HL-60/S4 treated with phorbol 12-myristate 13-acetate at 8.2 ng/mL for 4 days and 3 days (cell line): ENCODE data around the gene IL1RL2.

Source experiments
- in situ Hi-C: fragments of 300-500 bp; cut with MboI; formaldehyde crosslinking; loops from 2 replicates; pipeline ENCODE4 v1.15.0; 2022; ENCODE audit warnings: low sequenced_read_pairs

The IL1RL2 gene

DNA sequence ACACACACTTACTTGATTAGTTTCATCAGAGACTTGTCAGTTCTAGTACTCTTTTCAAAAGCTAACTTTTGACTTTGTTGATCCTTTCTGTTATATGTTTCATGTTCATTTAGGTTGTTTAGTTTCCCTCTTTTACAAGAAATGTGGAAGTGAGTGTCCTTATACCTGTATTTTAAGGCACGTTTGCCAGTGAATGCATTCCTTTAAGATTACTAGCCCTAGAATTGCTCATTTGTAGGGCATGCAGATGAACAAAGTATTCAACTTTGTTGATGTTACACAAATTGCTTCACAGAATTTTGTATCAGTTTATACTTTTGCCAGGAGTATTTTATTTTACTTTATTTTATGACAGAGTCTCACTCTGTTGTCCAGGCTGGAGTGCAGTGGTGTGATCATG lies 6.3 kb downstream of the IL1RL2 start:
- in situ Hi-C loops, result no loop called here

DNA sequence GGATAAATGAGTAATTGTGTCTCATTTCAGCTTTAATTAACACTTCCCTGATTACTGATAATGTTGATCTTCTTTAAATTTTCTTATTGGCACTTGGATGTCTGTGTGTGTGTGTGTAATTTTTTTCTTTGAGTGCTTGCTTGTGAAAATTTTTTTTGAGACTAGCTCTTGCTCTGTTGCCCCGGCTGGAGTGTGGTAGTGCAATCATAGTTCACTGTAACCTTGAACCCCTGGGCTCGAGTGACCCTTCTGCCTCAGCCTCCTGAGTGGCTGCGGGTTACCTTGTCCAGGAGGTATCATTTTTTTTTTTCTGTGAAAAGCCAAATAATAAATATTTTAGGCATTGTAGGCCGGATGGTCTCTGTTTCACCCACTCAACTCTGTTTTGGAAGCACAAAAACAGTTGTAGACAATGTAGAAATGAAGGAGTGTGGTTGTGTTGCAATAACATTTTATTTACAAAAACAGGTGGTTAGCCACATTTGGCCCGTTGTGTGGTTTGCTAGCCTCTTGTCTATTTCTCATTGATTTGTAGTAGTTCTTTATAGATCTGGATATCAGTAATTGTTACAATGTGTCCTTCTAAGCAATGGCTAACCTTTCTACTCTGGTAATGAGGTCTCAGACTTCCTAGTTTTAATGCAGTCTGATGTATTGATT lies 7.9 kb downstream of the IL1RL2 start:
- in situ Hi-C loops, result no loop called here

DNA sequence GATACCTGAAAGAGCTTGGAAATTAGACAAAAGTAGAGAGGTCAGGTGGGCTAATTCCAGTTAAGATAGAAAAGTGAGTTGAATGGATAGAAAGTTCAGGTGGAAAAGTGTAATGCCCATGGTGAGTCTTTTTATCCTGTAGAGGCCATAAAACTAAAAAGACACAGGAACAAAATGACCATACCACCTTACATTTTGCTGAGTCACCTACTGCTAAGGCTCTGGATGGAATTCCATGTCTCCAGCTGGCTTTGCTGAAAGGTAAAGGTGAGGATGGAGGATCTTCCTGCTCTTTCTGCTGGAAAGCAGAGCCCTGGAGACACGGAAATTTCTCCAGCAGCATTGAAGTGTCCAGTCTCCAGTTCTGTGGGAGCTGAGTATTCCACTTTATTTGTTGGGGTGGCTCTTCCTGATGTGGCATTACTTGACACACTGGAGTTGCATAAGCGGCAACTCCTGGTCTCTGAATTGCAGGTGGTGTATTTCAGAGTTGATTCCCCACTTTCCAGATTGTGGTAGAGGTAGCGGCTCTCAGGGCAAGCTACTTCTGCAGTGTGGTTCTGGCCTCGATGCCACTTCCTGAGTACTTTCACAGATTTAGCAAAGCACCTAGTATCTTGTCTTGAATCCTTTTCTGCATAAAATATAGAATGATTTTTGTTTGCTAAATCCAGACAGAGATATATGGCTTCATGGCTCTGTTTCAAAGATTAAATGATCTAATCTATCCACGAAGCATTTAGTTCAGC lies 10.7 kb downstream of the IL1RL2 start:
- in situ Hi-C loops, result no loop called here

DNA sequence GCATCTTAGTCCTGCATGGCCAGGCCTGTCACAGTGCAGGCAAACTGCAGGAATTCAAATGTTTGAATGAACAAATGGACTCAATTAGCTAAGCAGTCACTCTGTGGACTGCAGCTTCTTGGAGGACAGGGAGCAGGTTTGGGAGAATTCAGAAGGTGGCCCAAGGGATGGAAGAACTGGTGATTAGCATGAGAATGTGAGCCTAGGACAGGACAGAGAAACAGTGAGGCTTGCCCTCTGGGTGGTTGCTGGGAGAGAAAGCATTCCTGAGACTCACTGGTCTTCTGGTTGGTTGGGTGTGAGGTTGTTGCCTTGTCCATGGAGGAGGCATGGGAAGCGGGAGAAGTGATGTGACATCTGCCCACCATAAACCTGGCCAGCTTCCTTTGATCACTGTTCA lies 13.7 kb downstream of the IL1RL2 start:
- in situ Hi-C loops, result no loop called here

DNA sequence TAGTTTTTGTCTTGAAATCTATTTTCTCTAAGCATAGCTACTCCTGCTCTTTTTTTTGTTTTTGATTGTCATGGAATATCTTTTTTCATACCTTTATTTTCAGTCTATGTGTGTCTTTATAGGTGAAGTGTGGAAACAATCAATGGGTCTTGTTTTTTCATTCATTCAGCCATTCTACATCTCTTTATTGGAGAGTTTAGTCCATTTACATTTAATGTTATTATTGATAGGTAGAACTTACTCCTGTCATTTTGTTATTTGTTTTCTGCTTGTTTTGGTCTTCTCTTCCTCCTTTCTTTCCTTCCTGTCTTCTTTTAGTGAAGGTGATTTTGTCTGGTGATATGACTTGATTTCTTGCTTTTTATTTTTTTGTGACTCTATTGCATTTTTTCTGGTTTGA lies 17.8 kb downstream of the IL1RL2 start:
- in situ Hi-C loops, result no loop called here

DNA sequence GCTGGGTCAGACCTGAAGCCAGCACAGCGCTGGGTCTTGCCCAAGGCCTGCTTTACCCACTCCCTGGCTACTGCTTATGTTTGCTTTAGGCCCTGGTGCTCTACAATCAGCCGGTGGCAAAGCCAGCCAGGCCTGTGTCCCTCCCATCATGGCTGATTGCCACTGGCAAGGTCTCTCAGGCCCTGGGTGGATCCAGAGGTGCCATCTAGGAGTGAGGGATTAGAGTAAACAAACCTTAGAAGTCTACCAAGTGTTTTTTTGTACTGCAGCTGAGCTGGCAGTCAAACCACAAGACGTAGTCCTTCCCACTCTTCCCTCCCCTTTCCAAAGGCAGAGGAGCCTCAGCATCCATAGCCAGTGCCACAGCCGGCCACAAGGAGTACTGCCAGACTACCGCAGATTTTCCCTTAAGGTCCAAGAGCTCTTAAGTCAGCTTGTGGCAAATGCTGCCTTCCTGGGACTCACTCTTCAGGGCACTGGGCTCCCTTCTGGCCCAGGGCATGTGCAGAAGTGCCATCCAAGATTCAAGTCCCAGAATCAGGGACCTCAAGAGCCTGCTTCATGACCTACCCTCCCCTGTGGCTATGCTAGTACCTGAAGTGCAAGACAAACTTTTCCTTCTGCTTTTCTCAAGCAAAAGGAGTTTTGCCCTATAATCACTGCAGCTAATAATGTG lies 20.0 kb downstream of the IL1RL2 start:
- in situ Hi-C loops, result no loop called here

DNA sequence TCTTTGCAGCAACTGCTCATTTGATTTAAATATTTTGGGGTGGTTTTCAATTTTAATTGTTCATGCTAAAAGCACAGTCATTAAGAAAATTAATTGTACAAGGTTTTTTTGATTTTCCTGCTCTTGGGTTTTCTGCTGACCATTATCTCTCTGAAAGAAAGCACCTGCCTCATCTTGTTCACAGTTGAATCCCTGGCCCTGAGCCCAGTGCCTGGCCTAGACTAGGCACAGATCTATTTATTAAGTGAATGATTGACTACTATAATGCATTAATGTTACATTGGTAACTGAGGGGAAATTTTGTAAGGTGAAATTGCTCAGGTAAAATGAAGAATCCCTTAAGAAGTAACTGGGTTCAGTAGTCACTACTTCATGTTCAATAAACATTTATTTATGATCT lies 22.0 kb downstream of the IL1RL2 start:
- in situ Hi-C loops, result no loop called here

DNA sequence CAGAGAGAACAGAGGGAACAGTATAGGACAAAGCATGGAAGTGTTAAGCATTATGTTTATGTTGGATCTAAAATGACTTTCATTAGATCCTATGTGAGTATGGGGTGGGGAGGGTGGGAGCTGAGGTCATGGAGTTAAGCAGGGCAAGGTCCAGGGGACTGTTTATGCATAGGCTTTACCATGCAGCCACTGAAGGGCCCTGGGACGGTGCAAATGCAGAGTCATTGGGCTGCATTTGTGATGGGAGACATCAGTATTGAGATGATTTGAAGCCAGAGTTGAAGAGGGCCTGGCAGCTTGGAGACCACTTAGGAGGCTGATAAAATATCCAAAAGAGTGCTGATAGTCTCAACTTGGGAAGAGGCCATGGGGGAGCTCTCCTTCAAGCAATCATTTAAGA lies 22.7 kb downstream of the IL1RL2 start:
- in situ Hi-C loops, result no loop called here

DNA sequence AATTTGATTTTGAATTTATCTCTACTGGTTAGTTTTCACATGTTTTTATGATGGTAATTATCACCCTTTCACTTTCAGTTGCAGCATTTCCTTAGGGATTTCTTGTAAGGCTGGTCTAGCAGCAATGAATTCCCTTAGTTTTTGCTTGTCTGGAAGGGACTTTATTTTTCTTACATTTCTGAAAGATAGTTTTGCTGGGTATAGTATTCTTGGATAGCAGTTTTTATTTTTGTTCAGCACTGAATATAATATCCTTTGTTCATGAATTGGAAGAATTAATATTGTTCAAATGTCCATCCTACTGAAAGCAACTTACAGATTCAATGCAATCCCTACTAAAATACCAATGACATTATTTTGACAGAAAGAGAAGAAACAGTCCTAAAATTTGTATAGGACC lies 30.2 kb downstream of the IL1RL2 start:
- in situ Hi-C loops, result no loop called here

DNA sequence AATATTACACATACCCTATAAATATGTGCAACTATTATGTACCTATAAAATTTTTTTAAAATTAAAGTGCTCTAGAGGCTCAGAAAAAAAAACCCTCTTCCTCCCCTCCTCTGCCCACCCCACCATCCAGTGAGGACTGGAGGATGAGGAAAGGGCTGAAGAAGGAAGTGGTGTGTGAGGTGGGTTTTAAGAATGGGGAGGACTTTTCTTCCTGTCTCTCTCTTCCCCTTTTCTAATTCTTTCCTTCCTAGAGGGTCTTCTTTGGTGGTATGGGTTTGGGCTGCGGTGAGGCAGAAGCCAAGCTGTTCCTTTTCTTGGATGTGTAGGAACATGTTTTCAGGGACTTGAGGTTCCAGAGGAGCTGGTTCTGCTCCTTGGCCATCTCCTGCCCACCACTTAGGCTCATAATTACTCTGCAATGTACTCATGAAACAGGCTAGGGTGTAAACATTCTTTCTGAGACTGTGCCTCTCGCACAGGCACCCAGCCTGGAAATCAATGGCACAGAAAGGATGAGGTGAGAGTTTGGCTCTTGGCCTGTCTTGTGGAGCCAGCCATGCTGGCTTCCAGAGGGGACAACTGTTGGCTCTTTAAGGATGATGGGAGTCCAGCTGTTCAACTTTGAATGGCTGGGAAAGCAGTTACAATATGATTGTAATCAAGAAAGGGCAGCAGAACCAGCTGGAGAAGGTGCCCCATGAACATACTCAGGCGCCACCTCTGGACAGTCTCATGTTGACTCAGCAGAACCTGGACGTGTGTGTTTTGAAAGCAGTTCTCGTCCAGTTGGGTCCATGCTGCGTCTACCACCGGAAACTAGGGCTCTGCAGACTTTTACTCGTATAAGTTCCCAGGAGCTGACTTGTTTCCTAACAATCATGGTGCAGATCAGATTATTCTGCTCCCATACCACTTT lies 38.3 kb downstream of the IL1RL2 start:
- in situ Hi-C loops, result no loop called here

DNA sequence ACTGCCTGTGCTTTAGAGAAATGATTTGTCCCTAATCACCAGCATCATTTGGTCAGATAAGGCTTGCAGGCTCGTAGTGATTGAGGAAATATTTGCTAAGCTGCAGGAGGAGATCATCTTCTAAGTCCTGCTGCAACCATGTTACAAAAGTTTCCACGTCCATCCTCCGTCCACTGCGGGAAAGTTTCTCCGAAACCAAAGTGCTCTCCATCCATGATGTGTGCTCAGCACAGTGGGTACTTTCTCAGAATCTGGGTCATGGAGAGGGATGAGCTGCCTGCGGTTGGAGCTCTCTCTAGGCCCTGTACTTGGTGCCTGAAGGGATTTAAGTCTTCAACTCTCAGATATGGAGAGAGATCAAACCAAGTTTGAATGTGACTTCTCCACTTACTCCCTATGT lies 39.3 kb downstream of the IL1RL2 start:
- in situ Hi-C loops, result no loop called here

DNA sequence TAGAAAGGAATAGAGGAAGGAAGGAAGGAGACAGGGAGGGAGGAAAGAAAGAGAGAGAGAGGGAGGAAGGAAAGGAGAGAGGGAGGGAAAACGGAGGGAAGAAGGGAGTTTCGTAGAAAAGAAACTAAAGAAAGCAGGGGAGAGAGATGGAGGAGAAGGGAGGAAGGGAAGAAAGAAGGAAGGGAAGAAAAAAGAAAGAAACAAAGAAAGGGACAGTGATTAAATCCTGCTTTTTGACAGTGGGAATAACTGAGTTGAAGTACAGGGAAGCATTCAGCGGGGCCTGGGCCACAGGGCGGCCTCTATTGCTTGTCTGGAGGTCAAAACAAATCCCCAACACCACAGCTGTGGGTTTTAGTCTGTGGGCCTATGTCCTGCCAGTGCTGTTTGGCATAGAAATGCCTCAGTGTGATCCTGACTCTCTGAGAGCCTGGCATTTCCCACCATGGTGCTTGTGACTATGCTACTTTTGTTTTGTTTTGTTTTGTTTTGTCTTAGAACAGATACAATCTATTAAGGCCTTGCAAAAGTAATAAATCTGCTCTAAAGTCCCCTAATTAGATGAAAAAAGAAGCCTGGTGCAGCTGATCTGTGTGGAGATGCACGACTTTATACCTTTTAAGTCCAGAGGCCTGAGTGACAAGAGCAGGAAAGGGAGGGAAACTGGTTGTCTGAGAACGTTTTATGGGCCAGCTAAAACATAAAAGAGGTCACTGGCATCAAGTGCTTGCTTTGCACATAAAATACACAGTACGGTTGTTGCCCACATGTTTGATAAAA lies 40.0 kb downstream of the IL1RL2 start:
- in situ Hi-C loops, result no loop called here

DNA sequence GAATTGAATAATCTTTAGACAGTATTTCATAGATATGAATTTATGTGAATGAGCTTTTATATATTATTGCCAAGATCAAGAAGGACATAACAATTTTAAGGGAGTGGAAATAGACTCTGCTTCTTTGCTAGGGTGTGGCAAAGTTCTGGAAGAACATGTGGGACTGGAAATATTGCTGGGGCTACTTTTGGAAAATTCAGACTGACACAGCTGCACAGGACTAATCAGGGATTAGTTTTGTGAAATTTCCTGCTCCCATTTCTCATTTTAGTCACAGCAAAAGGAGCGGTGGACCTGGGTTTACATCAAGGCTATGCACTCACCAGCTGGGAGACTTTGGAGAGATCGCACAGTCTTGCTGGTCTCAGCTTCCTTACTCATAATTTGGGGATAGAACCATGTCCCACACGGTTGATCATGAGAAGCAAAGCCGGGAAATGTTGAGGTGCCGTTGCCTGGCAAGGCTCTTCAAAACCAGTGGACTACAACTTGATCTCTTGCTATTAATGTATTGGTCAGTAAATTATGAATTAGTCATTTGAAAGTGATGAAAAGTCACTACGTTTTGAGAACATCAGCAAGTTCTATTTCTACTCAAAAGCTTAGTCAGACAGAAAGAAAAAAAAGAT lies 42.4 kb downstream of the IL1RL2 start:
- in situ Hi-C loops, result no loop called here

DNA sequence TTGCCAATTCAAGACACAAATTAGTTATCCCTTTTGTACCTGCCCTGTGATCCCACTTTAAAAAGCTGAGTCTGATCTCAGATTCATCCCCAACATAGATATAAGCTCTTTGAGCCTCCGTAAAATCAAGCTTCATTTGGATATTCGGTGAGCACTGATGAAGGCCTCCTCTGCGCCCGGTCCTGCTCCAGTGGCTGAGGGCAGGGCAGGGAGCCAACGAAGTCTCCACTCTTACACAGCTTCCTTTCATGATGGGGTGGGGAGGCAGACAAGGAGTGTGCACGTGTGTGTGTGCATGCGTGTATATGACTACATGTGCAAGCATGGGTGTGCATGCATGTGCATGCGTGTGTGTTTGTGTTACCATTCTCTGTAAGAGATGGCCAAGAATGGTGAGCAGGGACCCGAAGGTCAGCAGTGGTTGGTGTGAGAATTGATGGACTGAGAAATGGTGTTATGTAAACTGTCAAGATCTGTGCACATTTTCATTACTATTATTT lies 43.6 kb downstream of the IL1RL2 start:
- in situ Hi-C loops, result no loop called here

DNA sequence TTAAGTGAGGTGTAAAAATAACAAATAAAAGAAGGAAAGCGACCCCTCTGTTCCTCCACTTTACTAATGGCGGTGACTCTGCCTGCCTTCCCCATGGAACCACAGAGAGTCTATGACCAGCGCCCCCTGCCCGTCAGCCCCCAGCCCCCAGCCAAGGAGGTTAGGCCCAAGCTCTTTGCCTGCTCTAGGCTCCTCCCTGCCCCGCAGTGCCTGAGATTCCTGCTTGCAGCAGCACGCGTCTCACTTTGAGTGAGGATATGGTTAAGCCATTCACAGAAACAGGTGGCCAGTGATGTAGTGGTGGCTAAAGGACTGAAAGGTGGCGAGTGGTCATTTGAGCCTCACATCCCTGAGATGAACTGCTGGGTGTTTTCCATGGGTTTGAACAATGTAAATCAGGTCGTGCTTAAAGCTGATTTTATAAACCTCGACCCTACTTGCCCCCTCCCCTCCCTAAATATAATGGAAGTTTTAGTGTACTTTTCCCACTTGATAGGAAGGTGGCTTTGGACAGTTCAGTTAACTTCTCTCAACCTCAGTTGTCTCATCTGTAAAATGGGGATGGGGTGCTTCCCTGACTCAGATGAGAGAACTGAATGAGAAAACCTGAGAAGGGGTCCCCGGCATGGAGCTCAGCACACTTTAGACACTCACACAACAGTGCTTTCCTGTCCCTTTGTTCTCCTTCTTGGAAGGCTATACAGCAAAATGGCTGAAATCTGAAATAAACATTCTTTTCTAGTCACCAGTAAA lies 46.5 kb downstream of the IL1RL2 start:
- in situ Hi-C loops, result no loop called here

DNA sequence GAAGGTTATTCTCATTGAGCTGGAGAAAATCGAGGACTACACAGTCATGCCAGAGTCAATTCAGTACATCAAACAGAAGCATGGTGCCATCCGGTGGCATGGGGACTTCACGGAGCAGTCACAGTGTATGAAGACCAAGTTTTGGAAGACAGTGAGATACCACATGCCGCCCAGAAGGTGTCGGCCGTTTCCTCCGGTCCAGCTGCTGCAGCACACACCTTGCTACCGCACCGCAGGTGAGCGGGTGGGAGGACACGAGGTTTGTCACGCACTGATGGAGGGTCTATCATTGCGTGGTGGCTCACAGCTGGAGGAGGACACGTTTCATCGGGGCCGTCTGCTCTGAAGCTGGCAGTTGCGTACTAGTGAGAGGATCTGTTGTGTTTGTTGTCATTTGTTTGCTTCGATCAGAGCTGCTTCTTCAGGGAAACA lies 48.2 kb downstream of the IL1RL2 start:
- in situ Hi-C loops, result loop anchor here (5.0 kb wide), 1 partner anchor 213 kb away; no protein-coding TSS in a partner anchor

DNA sequence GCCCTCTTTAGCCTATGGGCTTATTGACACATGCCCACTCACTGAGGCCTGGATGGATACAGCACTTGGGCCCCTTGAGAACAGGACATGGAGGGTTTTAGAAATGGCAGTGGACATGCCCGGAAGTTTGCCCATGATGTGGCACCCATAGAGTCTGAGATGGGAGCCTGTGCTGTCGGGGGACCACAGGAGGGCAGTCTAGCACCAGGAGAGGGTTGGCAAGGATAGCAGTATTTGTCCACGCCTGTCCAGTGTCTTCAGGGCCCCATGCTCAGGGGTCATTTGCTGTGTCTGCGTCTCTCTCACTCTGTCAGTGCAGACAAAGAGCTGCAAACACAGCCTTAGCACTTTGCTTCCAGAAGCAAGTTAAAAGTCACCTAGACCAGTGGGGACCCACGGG lies 48.7 kb downstream of the IL1RL2 start:
- in situ Hi-C loops, result loop anchor here (5.0 kb wide), 1 partner anchor 213 kb away; no protein-coding TSS in a partner anchor

DNA sequence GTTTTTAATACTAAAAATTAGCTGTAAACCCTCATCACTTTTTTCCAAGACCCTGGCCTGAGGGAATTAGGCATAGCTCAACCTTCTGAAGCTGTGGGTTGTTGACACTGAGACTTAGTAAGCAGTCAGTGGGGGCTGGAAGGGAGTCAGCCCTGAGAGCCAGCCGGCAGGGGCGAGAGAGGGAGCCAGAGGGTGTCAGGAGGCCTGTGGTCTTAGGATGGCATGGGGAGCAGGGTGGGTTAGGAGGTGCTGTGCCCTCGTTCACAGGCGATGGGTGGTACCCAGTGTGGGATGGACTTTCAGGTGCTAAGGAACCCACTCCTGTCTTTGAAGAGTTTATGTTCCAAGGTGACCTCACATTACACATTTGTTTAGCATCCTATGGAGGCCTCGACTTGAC lies 49.3 kb downstream of the IL1RL2 start:
- in situ Hi-C loops, result loop anchor here (5.0 kb wide), 1 partner anchor 214 kb away; no protein-coding TSS in a partner anchor

DNA sequence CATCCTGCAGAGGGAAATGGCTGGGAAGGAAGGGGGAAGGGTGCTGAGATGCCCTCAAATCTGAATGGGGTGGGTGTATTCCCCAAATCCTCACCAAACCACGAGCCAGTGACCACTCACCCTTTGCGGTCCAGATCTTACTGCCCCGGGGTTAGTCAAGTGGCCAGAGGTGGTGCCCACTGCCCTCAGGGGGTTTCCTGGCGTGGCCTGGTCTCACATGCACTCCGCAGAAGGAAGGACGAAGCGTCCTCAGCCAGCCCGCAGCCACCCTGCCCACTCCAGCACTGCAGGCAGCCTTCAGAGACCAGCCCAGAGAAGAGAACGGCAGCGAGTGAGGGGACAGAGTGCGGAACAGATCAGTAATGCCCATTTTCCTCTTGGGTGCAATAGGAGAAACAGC lies 50.4 kb downstream of the IL1RL2 start:
- in situ Hi-C loops, result loop anchor here (5.0 kb wide), 1 partner anchor 215 kb away; no protein-coding TSS in a partner anchor
